H1 (cell line): ENCODE data around the gene RGS8.

ENCODE experiments used
- EP300 ChIP-seq, 2 experiments: IDR thresholded peaks; 1 replicate in 1 of 2; 2 replicates in 1 of 2; pipeline ENCODE4 v1.6.1; 2011 to 2012; ENCODE audit warnings: low read depth in 2 of 2, low read length in 2 of 2, mild to moderate bottlenecking in 2 of 2, borderline replicate concordance in 1 of 2, inconsistent platforms in 1 of 2, moderate library complexity in 1 of 2
- EZH2 ChIP-seq: fragments of 200-600 bp; sonication (generic); IDR thresholded peaks from 2 replicates; pipeline ENCODE4 v1.7.1; 2012; ENCODE audit warnings: low read depth, mild to moderate bottlenecking, moderate library complexity, low read length, inconsistent platforms; ENCODE audit not compliant: severe bottlenecking
- JUN ChIP-seq: IDR thresholded peaks from 2 replicates; pipeline ENCODE4 v1.6.1; 2011; ENCODE audit warnings: low read depth, mild to moderate bottlenecking, improper control_type of control experiment, low read length
- JUND ChIP-seq: IDR thresholded peaks from 2 replicates; pipeline ENCODE4 v1.6.1; 2011; ENCODE audit warnings: mild to moderate bottlenecking, improper control_type of control experiment, low read length
- POLR2A ChIP-seq, 2 experiments: IDR thresholded peaks; 1 replicate in 1 of 2; 2 replicates in 1 of 2; pipeline ENCODE4 v1.6.1; 2011; ENCODE audit warnings: low read depth in 2 of 2, low read length in 2 of 2, mild to moderate bottlenecking in 2 of 2; ENCODE audit errors: control extremely low read depth in 1 of 2
- POLR2AphosphoS5 ChIP-seq: IDR thresholded peaks from 2 replicates; pipeline ENCODE4 v1.6.1; 2011; ENCODE audit warnings: low read depth, low read length
- RFX5 ChIP-seq: IDR thresholded peaks from 2 replicates; pipeline ENCODE4 v1.6.1; 2011; ENCODE audit warnings: low read depth, low read length, improper control_type of control experiment, borderline replicate concordance
- SRF ChIP-seq: IDR thresholded peaks from 2 replicates; pipeline ENCODE4 v1.6.1; 2011; ENCODE audit warnings: mild to moderate bottlenecking, low read depth, low read length, moderate library complexity
- TAF1 ChIP-seq: IDR thresholded peaks from 2 replicates; pipeline ENCODE4 v1.6.1; 2011; ENCODE audit warnings: mild to moderate bottlenecking, low read depth, low read length
- YY1 ChIP-seq: IDR thresholded peaks from 2 replicates; pipeline ENCODE4 v1.6.1; 2011; ENCODE audit warnings: low read depth, mild to moderate bottlenecking, low read length
- TF ChIP-seq, protein P1 (sequence below), 3 experiments: IDR thresholded peaks; 1 replicate in 2 of 3; 2 replicates in 1 of 3; pipeline versions ENCODE4 v1.5.1 to v1.6.1; 2011; ENCODE audit warnings: low read length in 3 of 3, mild to moderate bottlenecking in 3 of 3, inconsistent platforms in 2 of 3, low read depth in 1 of 3, moderate library complexity in 1 of 3; ENCODE audit not compliant: insufficient read depth in 1 of 3; ENCODE audit errors: control extremely low read depth in 1 of 3

GRCh38 chr1:182724215-182724614, 39.8 kb upstream of the RGS8 start:
- TF ChIP-seq, protein P1, sequence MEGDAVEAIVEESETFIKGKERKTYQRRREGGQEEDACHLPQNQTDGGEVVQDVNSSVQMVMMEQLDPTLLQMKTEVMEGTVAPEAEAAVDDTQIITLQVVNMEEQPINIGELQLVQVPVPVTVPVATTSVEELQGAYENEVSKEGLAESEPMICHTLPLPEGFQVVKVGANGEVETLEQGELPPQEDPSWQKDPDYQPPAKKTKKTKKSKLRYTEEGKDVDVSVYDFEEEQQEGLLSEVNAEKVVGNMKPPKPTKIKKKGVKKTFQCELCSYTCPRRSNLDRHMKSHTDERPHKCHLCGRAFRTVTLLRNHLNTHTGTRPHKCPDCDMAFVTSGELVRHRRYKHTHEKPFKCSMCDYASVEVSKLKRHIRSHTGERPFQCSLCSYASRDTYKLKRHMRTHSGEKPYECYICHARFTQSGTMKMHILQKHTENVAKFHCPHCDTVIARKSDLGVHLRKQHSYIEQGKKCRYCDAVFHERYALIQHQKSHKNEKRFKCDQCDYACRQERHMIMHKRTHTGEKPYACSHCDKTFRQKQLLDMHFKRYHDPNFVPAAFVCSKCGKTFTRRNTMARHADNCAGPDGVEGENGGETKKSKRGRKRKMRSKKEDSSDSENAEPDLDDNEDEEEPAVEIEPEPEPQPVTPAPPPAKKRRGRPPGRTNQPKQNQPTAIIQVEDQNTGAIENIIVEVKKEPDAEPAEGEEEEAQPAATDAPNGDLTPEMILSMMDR (IDR thresholded peaks at IDR 0.05; ENCODE audit: control extremely low read depth in 1 of 3, insufficient read depth in 1 of 3, low read depth in 1 of 3, low read length in 3 of 3) = no peak
- TF ChIP-seq YY1 (no peak), TAF1 (no peak), EP300 (IDR thresholded peaks at IDR 0.05; ENCODE audit: borderline replicate concordance in 1 of 2, low read depth in 2 of 2, low read length in 2 of 2) (no peak), SRF (no peak), JUND (no peak), POLR2AphosphoS5 (no peak), EZH2 (no peak), POLR2A (IDR thresholded peaks at IDR 0.05; ENCODE audit: control extremely low read depth in 1 of 2, low read depth in 2 of 2, low read length in 2 of 2) (no peak), RFX5 (no peak), JUN (no peak)
